Embryonic facial prominence (tissue), 1 donor: ENCODE measurements around the gene CANX.
"Not testable (repeated sequence)": the region's sequence is repeated elsewhere in the genome, so short reads cannot be mapped to it uniquely, and the experiment has no call there.

Experiments used
- DNase-seq: peaks from one replicate; pipeline ENCODE4 v3.0.0-alpha.2; 2016; ENCODE audit errors: extremely low spot score

The CANX gene

DNA sequence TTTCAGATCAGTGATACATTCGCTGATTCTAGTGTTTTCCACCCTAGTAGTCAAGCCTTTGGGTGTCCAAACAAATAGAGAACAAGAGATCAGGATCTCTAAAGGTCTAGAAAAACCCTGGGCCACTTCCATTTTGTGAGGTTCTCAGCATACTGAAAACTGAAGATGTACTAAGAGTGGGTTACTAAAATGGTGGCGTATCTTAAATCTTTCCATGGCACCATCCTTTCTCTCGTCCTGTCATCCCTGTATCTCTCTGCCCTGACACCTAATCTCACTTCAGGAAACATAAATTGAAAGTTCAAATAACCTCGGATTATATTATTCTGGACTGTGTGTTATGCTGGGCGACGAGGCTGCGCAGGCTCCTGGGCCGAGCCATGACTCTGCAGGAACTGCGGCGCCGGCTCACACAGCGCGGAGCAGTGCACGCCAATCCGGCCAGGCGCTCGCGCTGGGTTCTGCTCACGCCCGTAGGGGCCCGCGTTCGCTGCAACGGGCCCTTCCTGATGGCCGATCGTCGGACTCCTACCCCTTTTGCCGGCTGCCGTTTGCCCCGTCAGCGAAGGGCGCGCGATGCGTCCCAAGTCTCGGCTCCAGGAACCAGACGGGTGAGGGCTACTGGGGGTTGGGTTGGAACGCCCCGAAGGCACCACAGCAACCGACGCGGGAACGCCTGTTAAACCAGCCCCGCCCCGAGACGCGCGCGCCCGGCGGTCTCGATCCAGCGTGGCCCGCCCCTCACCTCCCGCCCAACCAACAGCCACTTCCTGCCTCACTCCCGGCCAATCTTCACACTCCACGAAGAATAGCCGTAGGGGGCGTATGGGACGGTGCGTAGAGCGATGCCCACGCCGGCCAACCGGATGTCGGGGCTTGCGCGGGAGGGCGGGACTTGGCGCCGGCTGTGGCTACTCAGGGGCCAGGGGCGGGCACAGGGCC lies 503 bp upstream of the CANX start:
- peak; percentile 99 for DNase-seq

GRCh38 chr5:179699616-179700237 lies 960 bp downstream of the CANX start:
- DNase-seq, result no peak

DNA sequence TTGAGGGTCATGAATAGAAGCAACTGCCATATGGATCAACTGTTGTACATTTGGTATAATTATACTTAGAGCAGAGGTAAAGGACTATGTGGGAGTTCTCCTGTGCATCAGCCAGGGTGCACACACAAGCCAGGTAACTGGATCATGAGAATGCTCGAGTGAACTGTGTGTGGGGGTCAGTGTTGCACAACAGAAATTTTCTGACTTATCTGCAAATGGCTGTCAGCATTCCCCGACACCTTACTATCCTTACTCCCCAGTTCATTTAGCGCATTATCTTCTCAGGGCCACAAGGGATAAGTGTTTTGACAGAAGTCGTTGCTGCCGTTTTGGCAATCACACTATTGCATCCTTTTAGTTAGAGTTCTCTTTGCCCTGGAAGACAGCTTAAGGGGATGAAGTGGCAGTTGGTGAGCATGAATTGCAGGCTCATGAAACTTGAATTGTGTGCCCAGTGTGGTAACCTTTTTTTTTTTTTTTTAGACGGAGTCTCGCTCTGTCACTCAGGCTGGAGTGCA lies 1.7 kb downstream of the CANX start:
- no peak for DNase-seq

DNA sequence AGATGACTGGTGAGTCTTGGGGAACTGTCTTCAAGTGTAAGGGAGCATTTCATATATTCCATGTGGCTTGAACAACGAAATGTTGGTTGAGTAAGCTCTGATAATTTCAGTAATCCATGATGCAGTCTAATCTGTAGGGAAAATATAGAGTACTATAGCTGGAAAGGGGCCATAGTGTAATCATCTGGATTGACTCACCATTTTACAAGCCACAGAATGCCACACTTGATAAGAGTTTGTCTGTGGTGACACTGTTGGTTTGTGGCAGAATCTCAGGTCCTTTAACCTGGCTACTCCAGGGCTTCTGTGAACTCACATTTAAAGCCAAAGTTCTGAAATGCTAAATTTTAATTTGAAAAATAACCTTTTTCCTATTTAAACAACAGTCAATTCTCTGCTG lies 17.5 kb downstream of the CANX start:
- DNase-seq, result no peak

- no peak for DNase-seq
Observed at GRCh38 chr5:179720222-179720621, 21.5 kb downstream of the CANX start.

GRCh38 chr5:179724163-179724562 lies 25.4 kb downstream of the CANX start:
- DNase-seq, result no peak

- no peak for DNase-seq
Observed at GRCh38 chr5:179727106-179727505, 28.3 kb downstream of the CANX start.

- DNase-seq, result no peak
Observed at GRCh38 chr5:179729303-179729702, 30.5 kb downstream of the CANX start.

DNA sequence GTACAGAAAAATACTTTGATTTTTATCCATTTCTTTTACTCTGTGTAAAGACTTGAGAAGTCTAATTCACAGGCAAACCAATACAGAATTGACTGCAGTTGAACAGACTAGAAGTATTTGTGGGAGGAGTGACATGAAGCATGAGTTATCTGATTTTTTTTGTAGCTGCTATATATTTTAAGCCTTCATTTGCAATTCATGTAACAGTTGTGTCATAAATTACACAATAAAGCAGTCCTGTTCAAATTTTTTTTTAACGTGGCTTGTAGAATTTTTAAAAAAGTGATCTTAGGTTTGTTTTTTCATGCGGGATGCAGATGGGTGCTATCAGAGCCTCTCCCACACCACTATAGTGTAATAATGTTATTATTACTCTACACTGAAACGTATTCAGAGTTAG lies 31.0 kb downstream of the CANX start:
- DNase-seq, result no peak

GRCh38 chr5:179730356-179730755 lies 31.6 kb downstream of the CANX start:
- no peak for DNase-seq

- DNase-seq, result no peak
Observed at GRCh38 chr5:179730852-179731251, 32.1 kb downstream of the CANX start.

DNA sequence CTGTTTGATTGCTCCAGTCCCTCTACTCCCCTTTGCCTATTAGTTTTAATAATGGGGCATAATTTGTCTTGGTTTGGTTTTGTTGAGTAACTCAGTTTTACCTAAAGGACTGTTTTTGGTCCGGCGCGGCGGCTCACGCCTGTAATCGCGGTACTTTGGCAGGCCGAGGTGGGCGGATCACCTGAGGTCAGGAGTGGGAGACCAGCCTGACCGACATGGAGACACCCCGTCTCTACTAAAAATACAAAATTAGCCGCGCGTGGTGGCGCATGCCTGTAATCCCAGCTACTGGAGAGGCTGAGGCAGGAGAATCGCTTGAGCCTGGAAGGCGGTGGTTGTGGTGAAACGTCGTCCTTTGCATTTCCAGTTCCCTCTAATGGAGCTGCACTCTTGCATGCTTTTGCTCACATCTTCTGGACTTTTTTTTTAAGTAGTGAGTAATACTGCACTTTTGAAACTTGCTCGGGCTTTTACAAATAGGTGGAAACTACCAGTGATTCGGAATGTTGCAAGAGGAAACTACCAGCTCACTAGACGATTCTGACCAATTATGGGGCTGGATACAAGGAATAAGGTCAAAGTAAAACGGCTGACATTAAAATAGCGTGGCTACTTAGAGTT lies 33.1 kb downstream of the CANX start:
- DNase-seq, result no peak

DNA sequence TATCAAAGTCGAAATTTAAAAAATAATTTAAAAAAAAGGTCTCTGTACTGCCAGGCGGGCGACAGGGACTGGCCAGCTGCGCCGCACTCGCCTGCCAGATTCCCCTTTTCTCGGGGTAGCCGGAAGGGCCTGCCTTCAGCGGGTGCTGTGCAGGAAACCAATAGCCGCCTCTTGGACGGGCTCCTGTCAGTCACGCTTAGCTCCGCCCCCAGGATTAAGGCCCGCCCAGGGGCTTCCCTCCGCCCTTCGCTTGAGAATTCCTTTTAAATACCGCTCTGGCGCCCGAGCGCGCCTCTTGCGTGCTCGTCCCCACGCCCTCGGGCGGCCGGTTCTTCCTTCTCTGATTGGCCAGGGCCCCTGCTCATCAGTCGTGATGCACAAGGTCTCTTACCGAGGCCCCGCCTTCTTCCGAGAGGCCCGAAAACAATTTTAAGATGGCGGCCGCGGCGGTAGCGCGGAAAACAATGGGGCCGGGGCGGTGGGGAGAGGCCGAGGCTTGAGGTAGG lies 33.7 kb downstream of the CANX start, which contains the start of gene MAML1:
TSS of gene MAML1 (plus strand) at position 411 of the 506 bp plus-strand sequence. CDS start 291 bp downstream, outside the sequence.
- peak; percentile 99 for DNase-seq

DNA sequence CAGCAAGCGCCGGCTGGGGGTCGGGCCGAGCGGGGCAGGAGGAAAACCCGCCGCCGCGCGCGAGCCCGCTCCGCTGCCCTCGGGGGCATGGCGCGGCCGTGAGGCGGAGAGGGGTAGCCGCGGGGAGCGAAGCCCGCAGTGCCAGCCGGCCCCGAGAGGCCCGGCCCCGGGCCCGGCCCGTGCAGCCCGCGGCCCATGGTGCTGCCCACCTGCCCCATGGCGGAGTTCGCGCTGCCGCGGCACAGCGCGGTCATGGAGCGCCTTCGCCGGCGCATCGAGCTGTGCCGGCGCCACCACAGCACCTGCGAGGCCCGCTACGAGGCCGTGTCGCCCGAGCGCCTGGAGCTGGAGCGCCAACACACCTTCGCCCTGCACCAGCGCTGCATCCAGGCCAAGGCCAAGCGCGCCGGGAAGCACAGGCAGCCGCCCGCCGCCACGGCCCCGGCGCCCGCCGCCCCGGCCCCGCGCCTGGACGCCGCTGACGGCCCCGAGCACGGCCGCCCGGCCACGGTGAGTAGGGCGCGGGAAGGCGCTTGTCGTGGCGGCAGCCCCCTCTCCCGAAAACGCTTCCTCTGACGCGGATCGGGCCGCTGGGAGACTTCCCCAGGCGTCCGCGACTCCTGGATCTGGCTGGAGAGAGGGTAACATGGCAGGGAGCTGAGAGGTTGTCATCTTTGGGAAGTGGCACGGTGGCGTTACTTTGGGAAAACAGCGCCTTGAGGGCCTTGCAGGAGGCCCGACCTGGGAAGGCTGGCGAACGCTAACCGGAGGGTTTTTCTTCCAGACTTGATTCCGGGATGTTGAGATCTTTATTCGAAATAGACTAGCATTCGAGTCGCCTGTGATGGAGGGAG lies 34.4 kb downstream of the CANX start:
- no peak for DNase-seq

- DNase-seq, result no peak
Observed at GRCh38 chr5:179733772-179734126, 35.0 kb downstream of the CANX start.

DNA sequence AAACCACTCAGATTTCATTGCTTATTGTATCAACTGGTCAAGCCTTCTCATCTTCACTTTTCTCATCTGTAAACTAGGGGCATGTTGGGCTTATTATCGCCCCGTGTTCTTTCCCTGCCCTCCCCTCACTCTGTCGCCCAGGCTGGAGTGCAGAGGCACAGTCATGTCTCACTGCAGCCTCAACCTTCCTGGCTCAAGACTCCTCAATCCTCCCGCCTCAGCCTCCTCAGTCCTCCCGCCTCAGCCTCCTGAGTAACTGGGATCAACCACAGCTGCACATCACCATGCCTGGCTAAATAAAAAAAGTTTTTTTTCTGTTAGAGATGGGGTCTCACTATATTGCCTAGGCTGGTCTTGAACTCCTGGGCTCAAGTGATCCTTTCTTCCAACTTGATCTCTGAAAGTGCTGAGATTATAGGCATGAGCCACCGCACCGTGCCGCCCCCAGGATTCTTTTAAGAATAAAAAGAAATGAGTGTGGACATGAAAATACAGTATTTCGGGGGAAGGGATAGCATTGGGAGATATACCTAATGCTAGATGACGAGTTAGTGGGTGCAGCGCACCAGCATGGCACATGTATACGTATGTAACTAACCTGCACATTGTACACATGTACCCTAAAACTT lies 35.9 kb downstream of the CANX start:
- no peak for DNase-seq

DNA sequence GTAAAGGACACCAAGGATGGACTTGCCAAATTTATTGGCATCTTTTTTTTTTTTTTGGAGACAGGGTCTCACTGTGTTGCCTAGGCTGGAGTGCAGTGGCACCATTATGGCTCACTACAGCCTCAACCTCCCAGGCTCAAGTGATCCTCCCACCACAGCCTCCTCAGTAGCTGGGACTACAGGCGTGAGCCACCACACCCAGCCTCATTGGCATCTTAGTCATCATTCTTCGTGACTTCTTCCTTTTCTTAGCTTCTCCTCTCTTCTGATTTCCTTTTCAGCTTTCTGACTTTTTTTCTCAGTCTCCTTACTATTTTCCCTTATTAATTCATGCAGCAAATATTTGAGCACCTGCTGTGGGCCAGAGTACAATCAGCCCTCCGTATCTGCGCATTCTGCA lies 40.0 kb downstream of the CANX start:
- no peak for DNase-seq

GRCh38 chr5:179744106-179744505 lies 45.3 kb downstream of the CANX start:
- DNase-seq, result not testable (repeated sequence)

GRCh38 chr5:179746872-179747271 lies 48.1 kb downstream of the CANX start:
- DNase-seq, result no peak

GRCh38 chr5:179747811-179748210 lies 49.0 kb downstream of the CANX start:
- no peak for DNase-seq
